K562 (cell line): ENCODE data around the gene DNAJC19. TPM values are rescaled to one million over a fixed set of nuclear protein-coding genes. Genes with fewer than 3 reads are reported as not detected.
A peak's percentile ranks its signal among the peaks of the same experiment; 100 is the strongest.

Experiments used
- CTCFL ChIP-seq: IDR thresholded peaks from 2 replicates; pipeline ENCODE4 v1.6.1; 2011; ENCODE audit warnings: borderline replicate concordance, low read depth, mild to moderate bottlenecking, moderate library complexity, low read length; ENCODE audit not compliant: insufficient read depth, poor library complexity, severe bottlenecking
- E2F4 ChIP-seq: sonication (generic); formaldehyde crosslinking; IDR thresholded peaks from 2 replicates; pipeline ENCODE4 v1.8.0; 2022; ENCODE audit warnings: mild to moderate bottlenecking, low read depth, missing genetic modification reagents
- ETV1 ChIP-seq: fragments of 450-650 bp; conservative IDR thresholded peaks from 2 replicates; pipeline ENCODE4 v1.6.1; 2016; ENCODE audit warnings: missing genetic modification characterization, control low read depth, low read depth, missing compliant biosample characterization
- NUFIP1 ChIP-seq: fragments of 450-650 bp; IDR thresholded peaks from 2 replicates; pipeline ENCODE4 v1.6.1; 2018; ENCODE audit not compliant: partially characterized antibody
- OTX1 ChIP-seq: fragments of 450-650 bp; formaldehyde crosslinking; IDR thresholded peaks from 2 replicates; pipeline ENCODE4 v1.4.0; 2022; ENCODE audit warnings: mild to moderate bottlenecking
- PHF8 ChIP-seq: fragments of 200-600 bp; sonication (generic); IDR thresholded peaks from 2 replicates; pipeline ENCODE4 v1.6.1; 2012; ENCODE audit warnings: mixed run types, mild to moderate bottlenecking, inconsistent platforms, low read length, moderate library complexity, borderline replicate concordance
- SP1 ChIP-seq: sonication (generic); formaldehyde crosslinking; IDR thresholded peaks from 2 replicates; pipeline ENCODE4 v1.8.1; 2022; ENCODE audit warnings: mild to moderate bottlenecking, missing genetic modification reagents
- TCFL5 ChIP-seq: fragments of 250-450 bp; sonication (Bioruptor Pico); conservative IDR thresholded peaks from 2 replicates; pipeline ENCODE4 v1.6.1; 2021; ENCODE audit warnings: mild to moderate bottlenecking, moderate library complexity, matching md5 sums
- TFAP4 ChIP-seq: sonication (generic); formaldehyde crosslinking; IDR thresholded peaks from 2 replicates; pipeline ENCODE4 v1.8.0; 2022; ENCODE audit warnings: missing genetic modification reagents, mild to moderate bottlenecking, moderate library complexity, borderline replicate concordance
- ZBTB40 ChIP-seq, 2 experiments: fragments of 450-650 bp in 1 of 2; sonication (generic) in 1 of 2; formaldehyde crosslinking in 1 of 2; IDR thresholded peaks; 2 replicates each; pipeline versions ENCODE4 v1.7.1 to v1.9.0; 2016 to 2022; ENCODE audit warnings: inconsistent platforms in 1 of 2, mild to moderate bottlenecking in 1 of 2, missing genetic modification reagents in 1 of 2
- ZNF324 ChIP-seq: fragments of 250-450 bp; sonication (Bioruptor Pico); IDR thresholded peaks from 2 replicates; pipeline ENCODE4 v1.4.0; 2020; ENCODE audit warnings: mild to moderate bottlenecking
- ZNF445 ChIP-seq: fragments of 250-450 bp; sonication (Bioruptor Pico); IDR thresholded peaks from 2 replicates; pipeline ENCODE4 v1.4.0; 2020; ENCODE audit warnings: low read depth, mild to moderate bottlenecking, moderate library complexity
- polyA plus RNA-seq, 8 experiments: library from polyadenylated mRNA; depleted of rRNA in 4 of 8; stranded (reverse) in 5 of 8; unstranded in 3 of 8; fragments of >200 nt; fragmentation: Nextera tagmentation in 2 of 8; fragmentation: Illumina TruSeq in 1 of 8; extraction: Ambion mirVana in 2 of 8; extraction: Trizol in 1 of 8; gene quantifications; 2 replicates each; pipeline versions ENCODE4 v1.2.1 to v1.2.3, GENCODE V29; 2011 to 2014; ENCODE audit warnings: inconsistent platforms in 1 of 8, missing spikeins in 1 of 8
- total RNA-seq, 7 experiments: library from RNA; depleted of rRNA in 6 of 7; stranded (reverse); fragments of >200 nt in 6 of 7; fragmentation: Illumina TruSeq in 2 of 7; extraction: Trizol in 2 of 7; gene quantifications; 2 replicates each; pipeline versions ENCODE4 v1.2.1 to v1.2.3, GENCODE V29; 2011 to 2021; ENCODE audit warnings: low replicate concordance in 1 of 7

Gene DNAJC19
- total and polyA plus RNA-seq, 9 of the 15 experiments (the other 6 are each of a cell fraction or from before 2014, with no cell fraction given): 55.7 to 184 (median 99.1) TPM

- TF ChIP-seq CTCFL (peak; percentile 15), ETV1 (tag) (peak; percentile 45), TCFL5 (CRISPR knock-in tag) (no peak), TFAP4 (CRISPR knock-in tag) (peak; percentile 79; the same call in 1 of the 2 replicates), SP1 (CRISPR knock-in tag) (peak; percentile 41; the same call in 1 of the 2 replicates), ZNF445 (CRISPR knock-in tag) (no peak), E2F4 (CRISPR knock-in tag) (0 out of 2 replicates have a peak, but pooled peaks have one; percentile 27), PHF8 (peak; percentile 97), NUFIP1 (no peak), ZBTB40 (IDR thresholded peaks at IDR 0.05) (peak; percentile 69), ZBTB40 (CRISPR knock-in tag; IDR thresholded peaks at IDR 0.05) (no peak), OTX1 (CRISPR knock-in tag) (no peak), ZNF324 (CRISPR knock-in tag) (no peak)
These were observed at the start of gene DNAJC19 (continued) for GRCh38 chr3:180989291-180990163.
